NCI-H2196 treated with DMSO at 0.1 percent for 48 hours (cell line): ENCODE measurements around the gene GTF3C1.
"Not testable (repeated sequence)": the region's sequence is repeated elsewhere in the genome, so short reads cannot be mapped to it uniquely, and the experiment has no call there.

ENCODE experiments used
- DNase-seq: peaks from one replicate; lab custom pipeline; 2025; ENCODE audit not compliant: unreplicated experiment; lab: John Stamatoyannopoulos, UW

Gene GTF3C1

GRCh38 chr16:27447301-27447700 lies 102.4 kb downstream of the GTF3C1 start:
- DNase-seq, result no peak

- no peak for DNase-seq
Observed at GRCh38 chr16:27446721-27447120, 103.0 kb downstream of the GTF3C1 start.

GRCh38 chr16:27445502-27446175 lies 104.1 kb downstream of the GTF3C1 start:
- no peak for DNase-seq

- no peak for DNase-seq
Observed at GRCh38 chr16:27444470-27444869, 105.2 kb downstream of the GTF3C1 start.

- no peak for DNase-seq
Observed at GRCh38 chr16:27444015-27444414, 105.7 kb downstream of the GTF3C1 start.

GRCh38 chr16:27441998-27442397 lies 107.7 kb downstream of the GTF3C1 start:
- no peak for DNase-seq

- DNase-seq, result no peak
Observed at GRCh38 chr16:27441276-27441675, 108.4 kb downstream of the GTF3C1 start.

GRCh38 chr16:27439271-27440018 lies 110.3 kb downstream of the GTF3C1 start:
- no peak for DNase-seq

GRCh38 chr16:27437946-27438345 lies 111.8 kb downstream of the GTF3C1 start:
- DNase-seq, result no peak

- no peak for DNase-seq
Observed at GRCh38 chr16:27436921-27437650, 112.6 kb downstream of the GTF3C1 start.

GRCh38 chr16:27436065-27436464 lies 113.6 kb downstream of the GTF3C1 start:
- no peak for DNase-seq

- DNase-seq, result not testable (repeated sequence)
Observed at GRCh38 chr16:27435146-27435545, 114.6 kb downstream of the GTF3C1 start.

- DNase-seq, result no peak
Observed at GRCh38 chr16:27434141-27435051, 115.3 kb downstream of the GTF3C1 start.

GRCh38 chr16:27433636-27434035 lies 116.1 kb downstream of the GTF3C1 start:
- DNase-seq, result no peak

GRCh38 chr16:27433191-27433590 lies 116.5 kb downstream of the GTF3C1 start:
- DNase-seq, result not testable (repeated sequence)

GRCh38 chr16:27432558-27432957 lies 117.2 kb downstream of the GTF3C1 start:
- no peak for DNase-seq

GRCh38 chr16:27431773-27432532 lies 117.8 kb downstream of the GTF3C1 start:
- DNase-seq, result no peak

GRCh38 chr16:27430923-27431484 lies 118.7 kb downstream of the GTF3C1 start:
- no peak for DNase-seq

- no peak for DNase-seq
Observed at GRCh38 chr16:27430512-27430911, 119.2 kb downstream of the GTF3C1 start.

- DNase-seq, result no peak
Observed at GRCh38 chr16:27429981-27430441, 119.7 kb downstream of the GTF3C1 start.
